Smooth muscle cell of trachea (primary cell): ENCODE measurements around the gene PURA. TPM values are rescaled to one million over a fixed set of nuclear protein-coding genes. Genes with fewer than 3 reads are reported as not detected.

Experiments used
- total RNA-seq: library from RNA; depleted of rRNA; stranded (reverse); fragments of >200 nt; gene quantifications from 2 replicates; pipeline ENCODE4 v1.2.1, GENCODE V29; 2014

Gene PURA
- total RNA-seq, result 15.7 and 18.2 TPM in 2 replicates

GRCh38 chr5:140113699-140114263 is at the start of gene PURA:
TSS of gene PURA (plus strand) at chr5:140114109. CDS start at chr5:140114182, 73 bp downstream.

GRCh38 chr5:140125637-140126036 is 11.7 kb downstream of the PURA start, which contains the start of gene IGIP:
TSS of gene IGIP (plus strand) at chr5:140125937. CDS start at chr5:140128477, 2,540 bp downstream.

GRCh38 chr5:140174465-140175366 is 60.8 kb downstream of the PURA start, which contains the start of gene CYSTM1:
TSS of gene CYSTM1 (plus strand) at chr5:140175188. CDS start at chr5:140194466, 19,278 bp downstream.

Other genes with a start within 250 kb of the PURA start
- 0.66 and 0.73 TPM in 2 replicates for gene NRG2, start 70.8 kb upstream of the PURA start, total RNA-seq
- gene IGIP, start 11.8 kb downstream of the PURA start, total RNA-seq, result 9.2 and 11.9 TPM in 2 replicates
- 18.0 and 45.5 TPM in 2 replicates for gene CYSTM1, start 61.1 kb downstream of the PURA start, total RNA-seq
- 62.0 and 76.4 TPM in 2 replicates for gene PFDN1, start 189.0 kb downstream of the PURA start, total RNA-seq
- 0.73 and 1.7 TPM in 2 replicates for gene HBEGF, start 232.5 kb downstream of the PURA start, total RNA-seq
- not detected in 2 replicates for gene SLC4A9, start 246.1 kb downstream of the PURA start, total RNA-seq